ENCODE data around the gene PSME3. TPM values are rescaled to one million over a fixed set of nuclear protein-coding genes. Genes with fewer than 3 reads are reported as not detected.

Gene PSME3
- total RNA-seq, 1 experiment from 2014 or later = 163 TPM

GRCh38 chr17:42818379-42818778 lies 14.8 kb upstream of the PSME3 start:
- no peak overlapping the region for H3K4me3 ChIP-seq (replicated peaks in 1 of 2; ENCODE audit: low read depth in 1 of 2, low read length in 2 of 2)
- POLR2A ChIA-PET = no interaction called here
- TF ChIP-seq JUND (IDR thresholded peaks at IDR 0.05) (no peak), EGR1 (IDR thresholded peaks at IDR 0.05; ENCODE audit: low read depth) (no peak), EZH2 (IDR thresholded peaks at IDR 0.05) (no peak), SIN3A (IDR thresholded peaks at IDR 0.05; ENCODE audit: low read depth) (no peak), POLR2AphosphoS5 (IDR thresholded peaks at IDR 0.05; ENCODE audit: low read depth, low read length) (no peak), SRF (IDR thresholded peaks at IDR 0.05; ENCODE audit: low read depth) (no peak), YY1 (IDR thresholded peaks at IDR 0.05; ENCODE audit: extremely low read depth, insufficient replicate concordance, low read depth, low read length) (no peak), ZFX (IDR thresholded peaks at IDR 0.05) (no peak), POLR2A (IDR thresholded peaks at IDR 0.05; ENCODE audit: borderline replicate concordance, extremely low read depth, insufficient read depth, insufficient read length) (no peak), RAD21 (IDR thresholded peaks at IDR 0.05; ENCODE audit: low read depth) (no peak), ATF3 (IDR thresholded peaks at IDR 0.05) (no peak), CEBPB (IDR thresholded peaks at IDR 0.05; ENCODE audit: low read depth) (no peak), CTCF (IDR thresholded peaks at IDR 0.05 in 2 of 3, conservative IDR thresholded peaks at IDR 0.05 in 1 of 3; ENCODE audit: borderline replicate concordance in 1 of 3, insufficient read depth in 1 of 3, low read depth in 2 of 3, low read length in 2 of 3) (no peak), CBX3 (IDR thresholded peaks at IDR 0.05; ENCODE audit: low read depth) (no peak), TCF7L2 (IDR thresholded peaks at IDR 0.05; ENCODE audit: borderline replicate concordance, extremely low read depth, insufficient read depth, insufficient read length) (no peak), SP1 (IDR thresholded peaks at IDR 0.05; ENCODE audit: low read depth) (no peak), ZNF274 (IDR thresholded peaks at IDR 0.05; ENCODE audit: low read depth, low read length) (no peak)
- TF ChIP-seq, protein P1, sequence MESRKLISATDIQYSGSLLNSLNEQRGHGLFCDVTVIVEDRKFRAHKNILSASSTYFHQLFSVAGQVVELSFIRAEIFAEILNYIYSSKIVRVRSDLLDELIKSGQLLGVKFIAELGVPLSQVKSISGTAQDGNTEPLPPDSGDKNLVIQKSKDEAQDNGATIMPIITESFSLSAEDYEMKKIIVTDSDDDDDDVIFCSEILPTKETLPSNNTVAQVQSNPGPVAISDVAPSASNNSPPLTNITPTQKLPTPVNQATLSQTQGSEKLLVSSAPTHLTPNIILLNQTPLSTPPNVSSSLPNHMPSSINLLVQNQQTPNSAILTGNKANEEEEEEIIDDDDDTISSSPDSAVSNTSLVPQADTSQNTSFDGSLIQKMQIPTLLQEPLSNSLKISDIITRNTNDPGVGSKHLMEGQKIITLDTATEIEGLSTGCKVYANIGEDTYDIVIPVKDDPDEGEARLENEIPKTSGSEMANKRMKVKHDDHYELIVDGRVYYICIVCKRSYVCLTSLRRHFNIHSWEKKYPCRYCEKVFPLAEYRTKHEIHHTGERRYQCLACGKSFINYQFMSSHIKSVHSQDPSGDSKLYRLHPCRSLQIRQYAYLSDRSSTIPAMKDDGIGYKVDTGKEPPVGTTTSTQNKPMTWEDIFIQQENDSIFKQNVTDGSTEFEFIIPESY (IDR thresholded peaks at IDR 0.05; ENCODE audit: extremely low read depth, insufficient replicate concordance, low read length) = no peak
- TF ChIP-seq, protein P2, sequence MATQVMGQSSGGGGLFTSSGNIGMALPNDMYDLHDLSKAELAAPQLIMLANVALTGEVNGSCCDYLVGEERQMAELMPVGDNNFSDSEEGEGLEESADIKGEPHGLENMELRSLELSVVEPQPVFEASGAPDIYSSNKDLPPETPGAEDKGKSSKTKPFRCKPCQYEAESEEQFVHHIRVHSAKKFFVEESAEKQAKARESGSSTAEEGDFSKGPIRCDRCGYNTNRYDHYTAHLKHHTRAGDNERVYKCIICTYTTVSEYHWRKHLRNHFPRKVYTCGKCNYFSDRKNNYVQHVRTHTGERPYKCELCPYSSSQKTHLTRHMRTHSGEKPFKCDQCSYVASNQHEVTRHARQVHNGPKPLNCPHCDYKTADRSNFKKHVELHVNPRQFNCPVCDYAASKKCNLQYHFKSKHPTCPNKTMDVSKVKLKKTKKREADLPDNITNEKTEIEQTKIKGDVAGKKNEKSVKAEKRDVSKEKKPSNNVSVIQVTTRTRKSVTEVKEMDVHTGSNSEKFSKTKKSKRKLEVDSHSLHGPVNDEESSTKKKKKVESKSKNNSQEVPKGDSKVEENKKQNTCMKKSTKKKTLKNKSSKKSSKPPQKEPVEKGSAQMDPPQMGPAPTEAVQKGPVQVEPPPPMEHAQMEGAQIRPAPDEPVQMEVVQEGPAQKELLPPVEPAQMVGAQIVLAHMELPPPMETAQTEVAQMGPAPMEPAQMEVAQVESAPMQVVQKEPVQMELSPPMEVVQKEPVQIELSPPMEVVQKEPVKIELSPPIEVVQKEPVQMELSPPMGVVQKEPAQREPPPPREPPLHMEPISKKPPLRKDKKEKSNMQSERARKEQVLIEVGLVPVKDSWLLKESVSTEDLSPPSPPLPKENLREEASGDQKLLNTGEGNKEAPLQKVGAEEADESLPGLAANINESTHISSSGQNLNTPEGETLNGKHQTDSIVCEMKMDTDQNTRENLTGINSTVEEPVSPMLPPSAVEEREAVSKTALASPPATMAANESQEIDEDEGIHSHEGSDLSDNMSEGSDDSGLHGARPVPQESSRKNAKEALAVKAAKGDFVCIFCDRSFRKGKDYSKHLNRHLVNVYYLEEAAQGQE (IDR thresholded peaks at IDR 0.05; ENCODE audit: low read depth) = no peak
- no peaks in the 10 kb centered on the region for H3K9me2 ChIP-seq (ENCODE audit: insufficient read depth)
- H3K4me2 ChIP-seq (ENCODE audit: low read length) = no peak overlapping the region
- DNase-seq (ENCODE audit: low read depth, low spot score) = no peak
- RAD21 ChIA-PET (ENCODE audit: low non-redundant PET in 1 of 2, low total read pairs in 2 of 2, uncharacterized antibody in 2 of 2, unreplicated experiment in 2 of 2) = no interaction called here
- intact Hi-C loops (cut with micrococcal nuclease) = no loop called here
- no peak overlapping the region for H2AFZ ChIP-seq (ENCODE audit: low read depth, low read length, poor library complexity, severe bottlenecking)
- H4K20me1 ChIP-seq (ENCODE audit: insufficient read depth) = no peaks in the 10 kb centered on the region
- H3K27ac ChIP-seq (ENCODE audit: low read depth, low read length) = no peak overlapping the region
- H3K4me1 ChIP-seq (ENCODE audit: control insufficient read depth in 1 of 2, insufficient read depth in 2 of 2, low read length in 2 of 2) = peaks cover 2 to 7% of the 10 kb centered on the region in 2 experiments; a peak in 2 of 4 replicates
- peaks cover 51 to 52% of the 10 kb centered on the region in 2 experiments for H3K36me3 ChIP-seq (ENCODE audit: control insufficient read depth in 1 of 2, insufficient read depth in 2 of 2, low read length in 2 of 2)
- H3K9me3 ChIP-seq (ENCODE audit: control insufficient read depth in 1 of 2, insufficient read depth in 1 of 2, low read depth in 1 of 2, low read length in 2 of 2) = no peaks in the 10 kb centered on the region
- H3K27me3 ChIP-seq (ENCODE audit: insufficient read depth, low read length) = no peaks in the 10 kb centered on the region
- no peak overlapping the region for H3K9ac ChIP-seq (ENCODE audit: low read length)
- BruUV-seq (replicated peaks) = no TSS peak
- H3K79me2 ChIP-seq (ENCODE audit: insufficient read depth, low read length) = peaks cover 19% of the 10 kb centered on the region
- CTCF ChIA-PET = interaction anchor here (1.0 kb wide), 1 partner anchor 20 kb away, joined by 3 read pairs; the partner anchor contains the start of genes CNTD1 and COA3
- no peak for ATAC-seq
